ENCODE measurements around the gene SFTPD. TPM values are rescaled to one million over a fixed set of nuclear protein-coding genes. Genes with fewer than 3 reads are reported as not detected.

The SFTPD gene
- total and polyA plus RNA-seq, 3 donors from 2014 or later: 0.92 to 1.5 (median 0.94) TPM

DNA sequence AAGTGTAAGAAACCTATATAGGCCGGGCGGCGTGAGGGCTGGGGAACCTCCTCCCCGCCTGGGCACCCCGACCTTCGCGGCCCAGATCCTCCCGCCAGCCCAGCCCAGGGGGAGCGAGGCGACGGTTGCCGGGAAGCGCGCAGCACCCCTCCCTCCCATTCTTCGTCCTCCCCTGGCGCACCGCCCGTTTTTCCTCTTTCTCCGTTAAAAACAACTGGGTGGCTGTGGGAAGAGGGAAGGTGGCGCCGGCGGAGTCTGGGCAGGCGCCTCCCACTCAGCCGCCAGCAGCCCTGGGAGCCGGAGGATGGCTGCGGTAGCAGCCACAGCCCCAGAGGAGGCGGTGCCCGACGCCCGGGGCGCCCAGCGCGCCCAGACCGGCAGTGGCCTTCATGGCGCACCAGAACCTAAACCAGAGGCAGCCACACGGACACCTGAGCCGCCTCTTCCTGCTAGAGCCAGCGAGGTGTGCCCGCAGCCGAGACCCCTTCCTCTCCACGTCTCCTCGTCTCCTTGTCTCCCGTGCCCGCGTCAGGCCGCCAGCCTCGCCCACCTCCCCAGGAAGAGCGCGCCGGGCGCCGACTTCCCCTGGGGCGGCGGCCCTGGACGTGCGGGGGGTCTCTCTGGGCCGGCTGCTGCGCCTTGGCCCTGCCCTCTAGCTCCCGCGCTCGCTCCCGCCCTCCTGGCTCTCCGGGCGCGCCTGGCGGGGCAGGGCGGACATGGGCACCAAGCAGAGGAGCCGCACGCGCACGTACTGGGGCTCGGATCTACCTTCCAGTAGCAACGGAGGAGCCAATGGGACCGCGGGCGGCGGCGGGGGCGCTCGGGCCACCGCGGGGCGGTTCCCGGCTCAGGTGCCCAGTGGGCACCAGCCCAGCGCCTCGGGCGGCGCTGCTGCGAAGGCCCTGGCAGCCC lies 32.8 kb upstream of the SFTPD start:
- no peaks in the 10 kb centered on the region for H3K4me1 ChIP-seq
- no peaks in the 10 kb centered on the region for H3K36me3 ChIP-seq (ENCODE audit: low read depth, missing control alignments)
- H3K4me3 ChIP-seq: peak overlapping the region; percentile 51 to 82
- WGBS, 2 donors: 1 to 3% methylated on average over 25 to 86 of the region's 89 CpGs
- DNase-seq: peak; percentile 68
- intact Hi-C loops (cut with DNase I; ENCODE audit: low total_unique reads): no loop called here
- TF ChIP-seq CTCF (IDR thresholded peaks at IDR 0.05) (no peak), POLR2A (IDR thresholded peaks at IDR 0.05) (no peak)
- H3K27me3 ChIP-seq: no peaks in the 10 kb centered on the region
- H3K27ac ChIP-seq: peak overlapping the region; percentile 21 to 47
- H3K9me3 ChIP-seq: no peaks in the 10 kb centered on the region

DNA sequence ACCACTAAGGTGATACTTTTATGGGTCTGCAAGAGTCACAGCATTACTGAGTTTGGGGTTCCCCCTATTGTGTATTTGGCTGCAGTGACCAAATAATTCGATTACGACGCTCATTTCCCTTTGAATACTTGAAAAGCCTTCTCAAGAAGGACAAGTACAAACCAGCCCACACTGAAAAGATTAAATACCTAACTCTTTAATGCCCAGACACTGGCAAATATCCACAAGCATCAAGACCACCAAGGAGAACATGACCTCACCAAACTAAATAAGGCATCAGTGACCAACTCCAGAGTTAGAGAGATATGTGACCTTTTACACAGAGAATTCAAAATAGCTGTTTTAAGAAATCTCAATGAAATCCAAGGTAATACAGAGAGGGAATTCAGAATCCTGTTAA lies 31.8 kb upstream of the SFTPD start:
- TF ChIP-seq CTCF (IDR thresholded peaks at IDR 0.05): no peak
- no peak for TF ChIP-seq POLR2A (IDR thresholded peaks at IDR 0.05)
- Histone ChIP-seq H3K36me3 (ENCODE audit: low read depth, missing control alignments) (no peaks in the 10 kb centered on the region), H3K27ac (no peak overlapping the region), H3K27me3 (no peaks in the 10 kb centered on the region), H3K4me1 (no peaks in the 10 kb centered on the region), H3K4me3 (no peak overlapping the region), H3K9me3 (no peaks in the 10 kb centered on the region)
- intact Hi-C loops (cut with DNase I; ENCODE audit: low total_unique reads): no loop called here
- WGBS, 2 donors: 46 to 61% methylated on average over 3 of the region's 3 CpGs
- DNase-seq: no peak

- Histone ChIP-seq H3K4me1 (no peaks in the 10 kb centered on the region), H3K36me3 (ENCODE audit: low read depth, missing control alignments) (no peaks in the 10 kb centered on the region), H3K27ac (no peak overlapping the region), H3K27me3 (no peaks in the 10 kb centered on the region), H3K4me3 (no peak overlapping the region), H3K9me3 (no peaks in the 10 kb centered on the region)
- intact Hi-C loops (cut with DNase I; ENCODE audit: low total_unique reads): no loop called here
- WGBS, 2 donors: 95 to 96% methylated on average over 2 of the region's 2 CpGs
- no peak for DNase-seq
- TF ChIP-seq CTCF (IDR thresholded peaks at IDR 0.05) (no peak), POLR2A (IDR thresholded peaks at IDR 0.05) (no peak)
Observed at GRCh38 chr10:79979976-79980687, 31.2 kb upstream of the SFTPD start.

- DNase-seq: no peak
- TF ChIP-seq POLR2A (IDR thresholded peaks at IDR 0.05): no peak
- no peak for TF ChIP-seq CTCF (IDR thresholded peaks at IDR 0.05)
- H3K9me3 ChIP-seq: no peaks in the 10 kb centered on the region
- no peaks in the 10 kb centered on the region for H3K36me3 ChIP-seq (ENCODE audit: low read depth, missing control alignments)
- no peaks in the 10 kb centered on the region for H3K27me3 ChIP-seq
- no peak overlapping the region for H3K27ac ChIP-seq
- H3K4me1 ChIP-seq: no peaks in the 10 kb centered on the region
- H3K4me3 ChIP-seq: no peak overlapping the region
- intact Hi-C loops (cut with DNase I; ENCODE audit: low total_unique reads): no loop called here
- WGBS, 2 donors: 66 to 86% methylated on average over 3 of the region's 3 CpGs
Observed at GRCh38 chr10:79979310-79979975, 30.5 kb upstream of the SFTPD start.
